CMK (cell line): ENCODE data around the gene ACKR3.

ENCODE experiments used
- DNase-seq: peaks from one replicate; pipeline ENCODE4 v3.0.0-alpha.2; 2010; ENCODE audit warnings: low read depth

ACKR3 gene

GRCh38 chr2:236612737-236613136 lies 43.1 kb downstream of the ACKR3 start:
- no peak for DNase-seq

GRCh38 chr2:236613612-236614011 lies 44.0 kb downstream of the ACKR3 start:
- no peak for DNase-seq

- no peak for DNase-seq
These were observed 44.9 kb downstream of the ACKR3 start for GRCh38 chr2:236614551-236614950.

GRCh38 chr2:236616031-236616430 lies 46.4 kb downstream of the ACKR3 start:
- no peak for DNase-seq

- no peak for DNase-seq
These were observed 47.0 kb downstream of the ACKR3 start for GRCh38 chr2:236616624-236617023.

- DNase-seq, result no peak
These were observed 47.7 kb downstream of the ACKR3 start for GRCh38 chr2:236617221-236617737.

GRCh38 chr2:236617796-236618195 lies 48.2 kb downstream of the ACKR3 start:
- no peak for DNase-seq

- no peak for DNase-seq
These were observed 48.7 kb downstream of the ACKR3 start for GRCh38 chr2:236618370-236618769.

GRCh38 chr2:236619910-236620612 lies 50.4 kb downstream of the ACKR3 start:
- no peak for DNase-seq

- no peak for DNase-seq
These were observed 52.2 kb downstream of the ACKR3 start for GRCh38 chr2:236621786-236622185.

GRCh38 chr2:236622201-236622600 lies 52.6 kb downstream of the ACKR3 start:
- no peak for DNase-seq

GRCh38 chr2:236622660-236623059 lies 53.0 kb downstream of the ACKR3 start:
- no peak for DNase-seq

- no peak for DNase-seq
These were observed 54.2 kb downstream of the ACKR3 start for GRCh38 chr2:236623816-236624215.

GRCh38 chr2:236625156-236625690 lies 55.6 kb downstream of the ACKR3 start:
- no peak for DNase-seq

GRCh38 chr2:236626391-236627150 lies 56.9 kb downstream of the ACKR3 start:
- no peak for DNase-seq

GRCh38 chr2:236627193-236627592 lies 57.6 kb downstream of the ACKR3 start:
- no peak for DNase-seq

- DNase-seq, result no peak
These were observed 58.2 kb downstream of the ACKR3 start for GRCh38 chr2:236627841-236628240.

GRCh38 chr2:236628256-236628901 lies 58.8 kb downstream of the ACKR3 start:
- DNase-seq, result no peak

GRCh38 chr2:236628981-236629605 lies 59.5 kb downstream of the ACKR3 start:
- DNase-seq, result no peak

- no peak for DNase-seq
These were observed 60.6 kb downstream of the ACKR3 start for GRCh38 chr2:236629961-236630872.

- DNase-seq, result no peak
These were observed 61.7 kb downstream of the ACKR3 start for GRCh38 chr2:236631281-236631855.
